CD1c-positive myeloid dendritic cell (primary cell): ENCODE results near the gene DHX30.
A peak's percentile ranks its signal among the peaks of the same experiment; 100 is the strongest.
"Not testable (repeated sequence)": the region's sequence is repeated elsewhere in the genome, so short reads cannot be mapped to it uniquely, and the experiment has no call there.

Experiments used
- DNase-seq: peaks from one replicate; pipeline ENCODE4 v3.0.0-alpha.2; 2016; ENCODE audit errors: extremely low spot score

The DHX30 gene

DNA sequence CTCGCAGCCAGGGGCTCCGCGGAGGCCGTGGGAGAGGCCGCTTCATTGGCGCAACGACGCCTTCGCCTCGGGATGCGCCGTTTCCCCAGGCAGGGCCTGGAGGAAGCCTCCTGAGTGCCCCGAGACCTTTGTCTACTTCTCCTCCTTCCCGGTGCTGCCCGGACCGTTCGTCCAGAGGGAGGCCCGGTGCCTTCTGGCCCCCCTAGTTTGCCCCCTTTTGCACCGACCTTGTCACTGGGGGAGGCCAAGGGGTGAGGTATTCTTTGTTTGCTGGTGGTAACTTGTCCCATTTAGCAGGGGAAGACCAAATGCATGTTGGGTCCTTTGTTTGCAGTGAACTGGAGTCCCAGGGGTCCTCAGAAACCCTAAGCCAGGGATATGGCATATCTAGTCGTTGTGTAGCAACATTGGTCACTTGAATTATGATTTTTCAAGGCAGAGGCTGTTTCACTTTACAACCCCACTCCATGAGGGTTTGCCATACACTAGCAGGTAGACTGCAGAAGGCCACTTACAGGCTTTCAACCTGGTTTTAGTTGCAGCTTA is 615 bp downstream of the DHX30 start:
- no peak for DNase-seq

- DNase-seq: no peak
Observed at GRCh38 chr3:47804577-47804976, 1.6 kb downstream of the DHX30 start.

- no peak for DNase-seq
Observed at GRCh38 chr3:47813551-47814177, 10.7 kb downstream of the DHX30 start.

GRCh38 chr3:47817609-47818008 is 14.7 kb downstream of the DHX30 start:
- no peak for DNase-seq

GRCh38 chr3:47824541-47825473 is 21.9 kb downstream of the DHX30 start:
- peak; percentile 92 for DNase-seq

- no peak for DNase-seq
Observed at GRCh38 chr3:47825590-47825989, 22.7 kb downstream of the DHX30 start.

GRCh38 chr3:47829482-47829881 is 26.5 kb downstream of the DHX30 start:
- DNase-seq: not testable (repeated sequence)

GRCh38 chr3:47836986-47837385 is 34.0 kb downstream of the DHX30 start:
- no peak for DNase-seq

- no peak for DNase-seq
Observed at GRCh38 chr3:47838503-47838902, 35.6 kb downstream of the DHX30 start.

- DNase-seq: no peak
Observed at GRCh38 chr3:47841786-47842349, 38.9 kb downstream of the DHX30 start.

- DNase-seq: no peak
Observed at GRCh38 chr3:47846186-47846879, 43.4 kb downstream of the DHX30 start.

DNA sequence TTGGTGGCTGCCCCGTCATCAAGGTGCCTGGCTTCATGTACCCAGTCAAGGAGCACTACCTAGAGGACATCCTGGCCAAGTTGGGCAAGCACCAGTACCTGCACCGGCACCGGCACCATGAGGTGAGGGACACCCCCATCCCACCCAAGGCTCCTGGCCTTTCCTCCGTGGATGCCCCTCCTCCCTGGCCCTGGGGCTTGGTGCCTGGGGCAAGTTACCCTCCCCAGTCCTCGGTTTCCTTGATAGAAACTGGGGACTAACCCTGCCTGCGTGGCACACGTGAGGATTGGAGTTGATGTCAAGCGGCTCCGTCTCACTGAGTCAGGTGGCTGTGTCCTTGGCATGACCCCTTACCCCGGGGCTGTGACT is 43.9 kb downstream of the DHX30 start:
- no peak for DNase-seq

- no peak for DNase-seq
Observed at GRCh38 chr3:47847260-47847659, 44.3 kb downstream of the DHX30 start.

DNA sequence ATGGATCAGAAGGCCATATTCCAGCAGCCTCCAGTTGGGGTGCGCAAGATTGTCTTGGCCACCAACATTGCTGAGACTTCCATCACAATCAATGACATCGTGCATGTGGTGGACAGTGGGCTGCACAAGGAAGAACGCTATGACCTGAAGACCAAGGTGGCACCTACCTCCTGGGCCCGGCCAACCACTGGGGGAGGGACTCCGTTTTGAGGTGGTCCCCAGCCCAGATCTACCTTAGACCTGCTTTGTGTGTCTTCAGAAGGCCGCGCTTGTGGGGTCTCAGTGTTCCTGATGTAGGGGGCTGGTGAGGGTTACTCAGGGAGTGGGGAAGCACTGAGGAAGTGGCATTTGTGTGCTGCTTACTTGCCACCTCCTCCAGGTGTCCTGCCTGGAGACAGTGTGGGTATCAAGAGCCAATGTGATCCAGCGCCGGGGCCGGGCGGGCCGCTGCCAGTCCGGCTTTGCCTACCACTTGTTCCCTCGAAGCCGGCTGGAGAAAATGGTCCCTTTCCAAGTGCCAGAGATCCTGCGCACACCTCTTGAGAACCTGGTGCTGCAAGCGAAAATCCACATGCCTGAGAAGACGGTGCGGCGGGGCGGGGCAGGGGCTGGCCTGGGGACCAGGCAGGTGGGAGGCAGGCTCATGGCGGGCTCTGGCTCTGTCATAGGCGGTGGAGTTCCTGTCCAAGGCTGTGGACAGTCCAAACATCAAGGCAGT is 45.0 kb downstream of the DHX30 start:
- DNase-seq: no peak

DNA sequence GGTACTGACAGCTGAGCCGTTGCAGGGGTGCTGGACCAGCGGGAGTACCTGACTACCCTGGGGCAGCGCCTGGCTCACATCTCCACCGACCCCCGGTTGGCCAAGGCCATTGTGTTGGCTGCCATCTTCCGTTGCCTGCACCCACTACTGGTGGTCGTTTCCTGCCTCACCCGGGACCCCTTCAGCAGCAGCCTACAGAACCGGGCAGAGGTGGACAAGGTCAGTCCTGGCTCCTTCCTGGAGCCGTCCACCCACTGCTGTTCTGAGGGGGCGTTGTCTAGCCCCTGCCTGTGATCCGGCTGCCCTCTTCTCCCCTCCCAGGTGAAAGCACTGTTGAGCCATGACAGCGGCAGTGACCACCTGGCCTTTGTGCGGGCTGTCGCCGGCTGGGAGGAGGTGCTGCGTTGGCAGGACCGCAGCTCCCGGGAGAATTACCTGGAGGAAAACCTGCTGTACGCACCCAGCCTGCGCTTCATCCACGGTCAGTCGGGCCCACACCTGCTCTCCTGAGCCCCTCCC is 45.7 kb downstream of the DHX30 start:
- DNase-seq: no peak

- no peak for DNase-seq
Observed at GRCh38 chr3:47849186-47849698, 46.3 kb downstream of the DHX30 start.

DNA sequence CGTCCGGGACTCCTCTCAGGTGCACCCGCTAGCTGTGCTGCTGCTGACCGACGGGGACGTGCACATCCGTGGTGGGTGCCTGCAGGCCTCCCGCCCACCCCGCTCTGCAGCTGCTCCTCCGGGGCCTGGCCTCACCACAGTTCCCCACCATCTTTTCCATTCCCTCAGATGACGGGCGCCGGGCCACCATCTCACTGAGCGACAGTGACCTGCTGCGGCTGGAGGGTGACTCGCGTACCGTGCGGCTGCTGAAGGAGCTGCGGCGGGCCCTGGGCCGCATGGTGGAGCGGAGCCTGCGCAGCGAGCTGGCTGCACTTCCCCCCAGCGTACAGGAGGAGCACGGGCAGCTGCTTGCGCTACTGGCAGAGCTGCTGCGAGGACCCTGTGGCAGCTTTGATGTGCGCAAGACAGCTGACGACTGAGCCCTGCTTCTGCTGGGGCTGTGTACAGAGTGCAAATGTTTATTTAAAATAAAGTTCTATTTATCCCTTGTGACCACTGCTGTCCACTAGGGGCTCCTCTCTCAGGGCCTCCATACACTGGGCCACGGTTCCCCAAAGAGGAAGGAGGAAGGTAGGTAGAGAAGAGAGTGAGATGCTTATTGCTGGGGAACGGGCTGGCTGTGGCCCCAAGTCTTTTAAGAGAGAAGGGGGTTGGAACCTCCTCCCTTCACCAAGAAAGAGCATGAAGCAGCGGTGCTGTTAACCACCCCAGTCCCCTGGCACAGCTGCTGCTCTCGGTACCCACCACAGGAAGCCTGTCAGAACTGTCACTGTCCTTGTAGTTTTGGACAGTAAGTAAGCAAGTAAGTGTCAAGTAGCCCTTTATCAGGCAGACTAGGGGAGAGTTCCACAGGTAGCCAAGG is 47.0 kb downstream of the DHX30 start:
- DNase-seq: peak; percentile 14

- DNase-seq: no peak
Observed at GRCh38 chr3:47850564-47851410, 47.8 kb downstream of the DHX30 start.
